Endothelial cell (in vitro differentiated cells): ENCODE results near the gene NMNAT3. TPM values are rescaled to one million over a fixed set of nuclear protein-coding genes. Genes with fewer than 3 reads are reported as not detected.

Experiments used
- DNase-seq: peaks from one replicate; pipeline ENCODE4 v3.0.0; 2021; ENCODE audit warnings: low spot score
- H3K27ac Mint-ChIP-seq: one replicate; pipeline ENCODE4 v1.8.0; 2021; ENCODE audit warnings: mixed read lengths, inconsistent platforms; ENCODE audit not compliant: unreplicated experiment
- H3K27me3 Mint-ChIP-seq: one replicate; pipeline ENCODE4 v1.8.0; 2021; ENCODE audit warnings: mild to moderate bottlenecking, moderate library complexity, mixed read lengths, inconsistent platforms; ENCODE audit not compliant: unreplicated experiment
- H3K36me3 Mint-ChIP-seq: one replicate; pipeline ENCODE4 v1.8.0; 2021; ENCODE audit warnings: mild to moderate bottlenecking, low read depth, mixed read lengths, inconsistent platforms; ENCODE audit not compliant: unreplicated experiment
- H3K4me1 Mint-ChIP-seq: one replicate; pipeline ENCODE4 v1.8.0; 2021; ENCODE audit warnings: mild to moderate bottlenecking, mixed read lengths, inconsistent platforms; ENCODE audit not compliant: unreplicated experiment
- H3K4me3 Mint-ChIP-seq: one replicate; pipeline ENCODE4 v1.8.0; 2021; ENCODE audit warnings: mild to moderate bottlenecking, mixed read lengths, inconsistent platforms; ENCODE audit not compliant: unreplicated experiment
- H3K9me3 Mint-ChIP-seq: one replicate; pipeline ENCODE4 v1.8.0; 2021; ENCODE audit warnings: mixed read lengths, inconsistent platforms; ENCODE audit not compliant: unreplicated experiment
- total RNA-seq: library from RNA; stranded (reverse); fragmentation: NEBNext Ultra II Directional; extraction: Animal tissue kit (Norgen Biotek cat#: 25700); gene quantifications from one replicate; pipeline ENCODE4 v1.2.1, GENCODE V29; 2021; ENCODE audit not compliant: unreplicated experiment
- TF ChIP-seq, protein P1 (sequence below): fragments of 200-600 bp; sonication (generic); IDR thresholded peaks from one replicate; pipeline ENCODE4 v1.5.0; 2021; ENCODE audit warnings: antibody characterized with exemption; ENCODE audit not compliant: unreplicated experiment

Gene NMNAT3
- total RNA-seq, 1 donor from 2014 or later, result 0.62 TPM

DNA sequence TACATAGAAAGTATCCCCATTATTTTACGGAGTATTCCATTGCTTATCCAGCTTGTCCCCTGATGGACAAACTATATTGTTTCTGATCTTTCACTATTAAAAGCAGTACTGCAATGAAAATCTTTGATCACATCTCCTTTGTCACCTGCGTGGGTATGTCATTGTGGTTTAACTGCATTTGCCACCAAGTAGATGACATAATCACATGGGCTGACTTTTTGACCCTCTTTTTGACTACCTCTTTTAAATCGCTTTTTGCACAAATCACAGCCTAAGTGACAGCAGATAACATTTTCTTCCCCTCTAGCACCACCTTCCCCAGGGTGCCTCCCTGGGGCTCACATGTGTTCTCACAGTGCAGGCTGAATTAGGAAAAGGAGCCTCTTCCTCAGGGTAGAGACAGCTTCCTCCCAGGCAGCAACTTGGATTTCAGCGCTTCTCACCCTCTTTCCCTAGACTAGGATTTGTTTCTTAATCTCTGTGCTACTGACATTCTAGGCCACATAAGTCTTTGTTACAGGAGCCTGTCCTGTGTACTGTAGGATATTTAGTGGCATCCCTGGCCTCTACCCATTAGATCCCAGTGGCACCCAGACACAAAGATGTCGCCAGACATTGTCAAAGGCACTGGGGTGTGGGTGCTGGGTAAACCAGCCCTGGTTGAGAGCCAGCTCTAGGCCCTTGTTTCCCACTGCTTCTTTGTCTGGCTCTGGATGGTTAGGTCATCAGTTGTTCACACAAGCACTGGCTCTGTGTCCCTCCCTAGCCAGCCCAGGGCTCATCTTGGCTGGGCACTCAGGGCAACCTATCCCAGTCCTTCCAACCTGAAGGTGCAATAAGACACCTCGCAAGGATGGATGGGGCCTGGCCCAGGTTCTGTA, 136.9 kb downstream of the NMNAT3 start:
- Mint-ChIP-seq H3K36me3 (peaks cover 27% of the 10 kb centered on the region), H3K27ac (peak overlapping the region; percentile 68), H3K9me3 (no peaks in the 10 kb centered on the region), H3K27me3 (peaks cover 21% of the 10 kb centered on the region), H3K4me1 (peaks cover 44% of the 10 kb centered on the region), H3K4me3 (peak overlapping the region; percentile 94)
- no peak for DNase-seq
- TF ChIP-seq, protein P1, sequence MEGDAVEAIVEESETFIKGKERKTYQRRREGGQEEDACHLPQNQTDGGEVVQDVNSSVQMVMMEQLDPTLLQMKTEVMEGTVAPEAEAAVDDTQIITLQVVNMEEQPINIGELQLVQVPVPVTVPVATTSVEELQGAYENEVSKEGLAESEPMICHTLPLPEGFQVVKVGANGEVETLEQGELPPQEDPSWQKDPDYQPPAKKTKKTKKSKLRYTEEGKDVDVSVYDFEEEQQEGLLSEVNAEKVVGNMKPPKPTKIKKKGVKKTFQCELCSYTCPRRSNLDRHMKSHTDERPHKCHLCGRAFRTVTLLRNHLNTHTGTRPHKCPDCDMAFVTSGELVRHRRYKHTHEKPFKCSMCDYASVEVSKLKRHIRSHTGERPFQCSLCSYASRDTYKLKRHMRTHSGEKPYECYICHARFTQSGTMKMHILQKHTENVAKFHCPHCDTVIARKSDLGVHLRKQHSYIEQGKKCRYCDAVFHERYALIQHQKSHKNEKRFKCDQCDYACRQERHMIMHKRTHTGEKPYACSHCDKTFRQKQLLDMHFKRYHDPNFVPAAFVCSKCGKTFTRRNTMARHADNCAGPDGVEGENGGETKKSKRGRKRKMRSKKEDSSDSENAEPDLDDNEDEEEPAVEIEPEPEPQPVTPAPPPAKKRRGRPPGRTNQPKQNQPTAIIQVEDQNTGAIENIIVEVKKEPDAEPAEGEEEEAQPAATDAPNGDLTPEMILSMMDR, result no peak

DNA sequence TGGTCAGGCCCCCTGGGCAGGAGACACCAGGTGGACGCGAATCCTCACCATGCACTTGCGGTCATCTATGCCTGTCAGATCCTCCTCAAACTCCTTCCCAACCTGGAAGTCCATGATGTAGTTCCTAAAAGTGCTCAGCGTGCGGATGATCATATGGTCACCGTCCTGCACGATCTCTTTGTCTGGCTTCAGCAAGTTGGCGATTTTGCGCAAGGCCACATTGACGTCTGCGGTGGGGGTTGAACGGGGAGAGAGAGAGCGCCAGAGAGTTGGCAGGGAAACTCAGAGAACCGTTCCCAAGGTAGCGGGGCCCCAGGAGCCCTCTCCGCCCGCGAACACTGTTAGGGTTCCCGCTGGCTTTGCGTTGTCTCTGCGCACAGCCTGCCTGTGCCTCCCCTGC, 139.0 kb downstream of the NMNAT3 start:
- H3K4me1 Mint-ChIP-seq, result peaks cover 58% of the 10 kb centered on the region

DNA sequence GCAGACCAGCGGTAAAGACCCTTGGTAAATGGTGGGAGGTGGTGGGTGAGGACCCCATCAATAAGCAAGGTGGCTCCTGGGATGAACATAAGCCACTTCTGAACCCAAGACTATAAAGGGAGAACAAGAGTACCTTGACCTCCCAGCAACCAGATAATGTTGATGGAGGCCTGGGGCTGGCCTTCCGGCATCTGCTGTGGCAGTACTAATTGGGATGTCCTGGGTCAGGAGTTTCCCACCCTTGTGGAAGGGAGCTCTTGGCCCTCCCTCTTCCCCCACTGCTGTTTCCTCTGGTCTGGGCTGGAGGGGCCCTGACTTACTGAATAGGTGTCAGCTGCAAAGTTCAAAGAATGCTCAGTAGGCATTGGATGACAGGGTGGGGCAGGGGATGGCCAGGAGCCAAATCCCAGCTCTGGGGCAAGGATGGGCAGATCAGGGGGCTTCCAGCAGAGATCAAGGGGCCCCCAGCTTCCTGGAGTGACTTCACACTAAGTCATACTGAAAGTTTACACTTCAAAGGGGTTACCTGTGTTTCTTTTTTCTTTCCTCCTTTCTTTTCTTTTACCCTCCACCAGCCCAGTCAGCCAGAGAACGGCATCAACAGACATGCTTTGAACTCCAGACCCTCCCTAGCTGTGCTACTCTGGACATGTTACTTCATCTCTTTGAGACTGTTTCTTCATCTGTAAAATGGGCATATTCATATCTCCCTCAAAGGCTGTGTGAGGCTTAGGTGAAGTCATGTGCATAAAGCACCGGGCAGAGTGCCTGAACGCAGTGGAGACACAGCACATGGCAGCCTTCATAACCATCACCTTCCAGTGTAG, 139.8 kb downstream of the NMNAT3 start:
- Mint-ChIP-seq H3K4me3 (peak overlapping the region; percentile 94), H3K27me3 (peaks cover 19% of the 10 kb centered on the region), H3K27ac (no peak overlapping the region), H3K36me3 (peaks cover 23% of the 10 kb centered on the region), H3K9me3 (no peaks in the 10 kb centered on the region), H3K4me1 (peaks cover 63% of the 10 kb centered on the region)
- DNase-seq, result no peak
- TF ChIP-seq, protein P1, result no peak

More for the DNA sequence above, 139.0 kb downstream of the NMNAT3 start:
- peaks cover 24% of the 10 kb centered on the region for H3K36me3 Mint-ChIP-seq
- no peak for DNase-seq
- H3K27me3 Mint-ChIP-seq, result peaks cover 19% of the 10 kb centered on the region
- no peaks in the 10 kb centered on the region for H3K9me3 Mint-ChIP-seq
- TF ChIP-seq, protein P1, result no peak
- H3K4me3 Mint-ChIP-seq, result peak overlapping the region; percentile 94
- peak overlapping the region; percentile 61 for H3K27ac Mint-ChIP-seq

DNA sequence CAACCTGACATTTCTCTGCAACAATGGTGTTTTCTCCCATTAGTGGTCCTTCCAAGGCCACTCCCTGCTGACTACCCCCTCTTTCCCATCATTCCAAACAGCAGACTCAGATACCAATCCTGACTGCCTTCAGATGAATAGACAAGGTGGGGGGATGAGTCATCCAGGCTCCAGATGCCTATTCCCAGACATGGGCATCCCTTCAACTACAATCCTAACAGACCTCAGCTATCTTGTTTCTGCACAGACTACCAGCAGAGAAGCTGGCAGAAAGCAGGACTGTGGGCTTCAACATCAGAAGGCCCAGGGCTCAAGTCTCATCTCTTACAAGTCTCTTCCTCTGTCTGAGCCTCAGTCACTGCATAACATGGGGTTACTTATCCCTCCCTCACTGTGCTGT, 140.4 kb downstream of the NMNAT3 start:
- H3K36me3 Mint-ChIP-seq, result peaks cover 20% of the 10 kb centered on the region

More for the DNA sequence above, 140.4 kb downstream of the NMNAT3 start:
- TF ChIP-seq, protein P1, result no peak
- Mint-ChIP-seq H3K4me3 (no peak overlapping the region), H3K4me1 (peaks cover 58% of the 10 kb centered on the region), H3K9me3 (no peaks in the 10 kb centered on the region), H3K27me3 (peaks cover 15% of the 10 kb centered on the region), H3K27ac (no peak overlapping the region)
- no peak for DNase-seq
